ENCODE results near the gene PRIM1.
A peak's percentile ranks its signal among the peaks of the same experiment; 100 is the strongest.
"Not testable (repeated sequence)": the region's sequence is repeated elsewhere in the genome, so short reads cannot be mapped to it uniquely, and the experiment has no call there.

Gene PRIM1

DNA sequence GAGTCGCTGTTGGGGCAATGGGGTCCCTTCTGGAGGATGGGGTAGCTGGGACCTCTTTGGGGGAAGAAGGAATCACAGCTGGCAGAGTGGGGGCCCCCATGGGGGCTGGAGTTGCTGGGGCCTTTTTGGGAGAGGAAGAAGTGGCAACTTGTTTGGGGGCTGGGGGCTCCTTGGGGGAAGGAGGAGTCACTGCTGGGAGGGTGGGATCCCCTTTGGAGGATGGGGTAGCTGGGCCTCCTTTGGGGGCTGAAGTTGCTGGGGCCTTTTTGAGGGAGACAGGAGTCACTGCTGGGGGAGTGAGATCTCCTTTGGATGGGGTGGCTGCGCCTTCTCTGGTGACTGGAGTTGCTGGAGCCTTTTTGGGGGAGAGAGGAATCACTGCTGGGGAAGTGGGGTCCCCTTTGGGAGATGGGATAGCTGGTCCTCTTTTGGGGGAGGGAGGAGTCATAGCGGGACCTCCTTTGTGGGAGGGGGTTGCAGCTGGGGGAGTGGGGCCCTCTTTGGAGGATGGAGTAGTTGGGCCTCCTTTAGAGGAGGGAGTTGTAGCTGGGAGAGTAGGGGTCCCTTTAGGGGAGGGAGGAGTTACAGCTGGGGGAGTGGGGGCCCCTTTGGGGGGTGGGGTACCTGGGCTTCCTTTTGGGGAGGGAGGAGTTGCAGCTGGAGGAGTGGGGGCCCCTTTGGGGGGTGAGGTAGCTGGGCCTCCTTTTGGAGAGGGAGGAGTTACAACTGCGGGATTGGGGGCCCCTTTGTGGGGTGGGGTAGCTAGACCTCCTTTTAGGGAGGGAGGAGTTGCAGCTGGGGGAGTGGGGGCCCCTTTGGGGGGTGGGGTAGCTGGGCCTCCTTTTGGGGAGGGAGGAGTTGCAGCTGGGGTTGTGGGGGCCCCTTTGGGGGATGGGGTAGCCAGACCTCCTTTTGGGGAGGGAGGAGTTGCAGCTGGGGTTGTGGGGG is 34.9 kb downstream of the PRIM1 start:
- no peak for DNase-seq (ENCODE audit: low spot score)

DNA sequence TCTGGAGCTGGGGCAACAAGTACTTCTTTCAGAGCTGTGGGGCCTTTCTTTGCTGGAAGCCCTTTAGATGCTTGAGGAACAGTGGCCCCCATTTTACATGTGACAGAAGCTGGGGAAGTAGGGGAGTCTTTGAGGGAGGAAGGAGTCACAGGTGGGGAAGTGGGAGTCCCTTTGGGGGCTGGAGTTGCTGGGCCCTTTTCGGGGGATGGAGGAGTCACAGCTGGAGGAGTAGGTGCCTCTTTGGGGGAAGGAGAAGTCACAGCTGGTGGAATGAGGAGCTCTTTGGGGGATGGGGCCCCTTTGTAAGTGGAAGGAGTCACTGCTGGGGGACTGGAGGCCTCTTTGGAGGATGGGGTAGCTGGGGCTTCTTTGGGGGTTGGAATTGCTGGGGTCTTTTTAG is 35.7 kb downstream of the PRIM1 start:
- no peak for DNase-seq (ENCODE audit: low spot score)

DNA sequence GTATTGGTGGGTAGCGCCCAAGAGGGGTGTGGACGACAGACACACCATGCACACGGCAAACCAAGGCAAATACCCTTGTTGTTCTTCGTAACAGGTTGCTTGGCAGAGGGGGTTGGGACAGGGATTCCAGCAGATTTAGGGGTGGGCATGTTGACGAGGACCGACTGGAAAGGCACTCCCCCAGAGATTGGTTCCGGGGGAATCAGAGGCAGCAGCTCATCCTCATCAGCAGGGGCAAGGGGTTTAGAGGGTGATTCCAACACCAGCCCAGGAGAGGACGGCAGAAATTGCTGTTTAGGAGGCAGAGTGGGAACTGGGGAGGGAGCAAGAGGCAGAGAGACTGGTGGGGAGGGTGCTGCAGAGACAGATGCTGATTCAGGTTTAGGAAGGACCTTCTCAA is 36.3 kb downstream of the PRIM1 start:
- DNase-seq (ENCODE audit: low spot score), result no peak

DNA sequence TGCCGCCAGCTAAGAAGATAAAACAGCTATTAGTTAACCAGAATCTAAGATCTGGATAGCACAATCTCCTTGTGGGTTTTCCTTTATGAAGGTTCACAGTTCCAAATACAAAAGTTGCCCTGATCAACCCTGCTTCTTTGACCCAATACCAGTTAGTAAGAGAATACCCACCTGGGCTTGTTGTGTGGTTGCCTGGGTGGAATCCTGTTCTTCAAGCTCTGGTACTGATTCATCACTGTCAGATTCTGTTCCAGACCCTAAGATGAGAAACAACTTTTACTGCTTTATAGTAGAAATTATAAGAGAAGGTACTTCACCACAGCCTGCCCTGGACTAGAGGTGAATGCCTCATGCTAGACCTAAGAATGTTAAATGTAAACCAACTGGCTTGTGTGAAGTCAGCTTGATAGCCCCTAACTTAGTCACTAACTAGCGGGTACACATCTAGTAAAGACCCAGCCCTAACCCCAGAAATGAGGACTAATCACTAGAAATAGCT is 37.6 kb downstream of the PRIM1 start:
- DNase-seq (ENCODE audit: low spot score), result no peak

DNA sequence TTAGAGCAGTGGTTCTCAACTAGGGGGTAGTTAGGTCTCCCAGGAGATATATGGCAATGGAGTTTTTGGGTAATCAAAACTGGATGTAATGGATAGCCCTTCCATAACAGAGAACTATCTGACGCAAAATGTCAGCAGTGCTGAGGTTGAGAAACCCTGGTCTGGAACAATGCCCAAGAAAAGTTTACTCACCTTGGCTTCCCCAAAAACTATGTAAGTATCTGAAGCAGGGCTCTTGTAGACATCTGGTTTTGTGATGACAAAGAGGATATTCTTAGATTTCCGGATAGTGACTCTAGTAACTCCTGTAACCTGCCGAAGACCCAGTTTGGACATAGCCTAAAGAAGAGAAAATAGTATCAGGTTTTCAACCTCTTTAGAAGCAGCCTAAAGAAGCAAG is 38.8 kb downstream of the PRIM1 start:
- no peak for DNase-seq (ENCODE audit: low spot score)

DNA sequence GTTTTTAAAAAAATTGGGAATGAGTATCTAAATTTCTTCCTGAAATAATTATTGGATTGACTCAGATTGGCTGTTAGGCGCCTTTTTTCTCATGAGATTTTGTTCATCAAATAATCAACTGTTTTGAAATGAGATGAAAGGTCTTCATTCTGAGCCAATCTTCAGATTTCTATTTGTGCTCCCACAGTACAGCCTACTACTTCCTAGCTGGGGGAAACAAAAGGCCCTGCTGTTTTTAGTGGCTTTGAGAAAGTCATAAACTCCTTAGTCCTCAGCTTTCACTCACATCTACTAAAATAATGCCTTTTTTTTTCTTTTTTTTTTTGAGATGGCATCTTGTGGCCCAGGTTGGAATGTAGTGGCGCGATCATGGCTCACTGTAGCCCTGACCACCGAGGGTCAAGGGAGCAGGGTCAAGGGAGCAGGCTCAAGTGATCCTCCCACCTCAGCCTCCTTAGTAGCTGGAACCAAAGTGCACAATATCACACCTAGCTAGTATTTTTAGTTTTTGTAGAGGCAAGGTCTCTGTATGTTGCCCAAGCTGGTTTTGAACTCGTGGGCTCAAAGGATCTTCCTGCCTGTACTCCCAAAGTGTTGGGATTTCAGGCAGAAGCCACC is 42.3 kb downstream of the PRIM1 start:
- peak; percentile 24 for DNase-seq (ENCODE audit: low spot score)

DNA sequence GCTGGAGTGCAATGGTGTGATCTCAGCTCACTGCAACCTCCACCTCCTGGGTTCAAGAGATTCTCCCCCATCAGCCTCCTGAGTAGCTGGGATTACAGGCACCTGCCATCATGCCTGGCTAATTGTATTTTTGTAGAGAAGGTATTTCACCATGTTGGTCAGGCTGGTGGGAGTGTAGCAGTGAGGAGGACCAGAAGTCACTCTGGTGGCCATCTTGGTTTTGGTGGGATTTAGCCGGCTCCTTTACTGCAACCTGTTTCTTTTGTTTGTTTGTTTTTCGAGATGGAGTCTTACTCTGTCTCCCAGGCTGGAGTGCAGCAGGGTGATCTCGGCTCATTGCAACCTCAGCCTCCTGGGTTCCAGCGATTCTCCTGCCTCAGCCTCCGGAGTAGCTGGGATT is 47.6 kb downstream of the PRIM1 start:
- not testable (repeated sequence) for DNase-seq (ENCODE audit: low spot score)

DNA sequence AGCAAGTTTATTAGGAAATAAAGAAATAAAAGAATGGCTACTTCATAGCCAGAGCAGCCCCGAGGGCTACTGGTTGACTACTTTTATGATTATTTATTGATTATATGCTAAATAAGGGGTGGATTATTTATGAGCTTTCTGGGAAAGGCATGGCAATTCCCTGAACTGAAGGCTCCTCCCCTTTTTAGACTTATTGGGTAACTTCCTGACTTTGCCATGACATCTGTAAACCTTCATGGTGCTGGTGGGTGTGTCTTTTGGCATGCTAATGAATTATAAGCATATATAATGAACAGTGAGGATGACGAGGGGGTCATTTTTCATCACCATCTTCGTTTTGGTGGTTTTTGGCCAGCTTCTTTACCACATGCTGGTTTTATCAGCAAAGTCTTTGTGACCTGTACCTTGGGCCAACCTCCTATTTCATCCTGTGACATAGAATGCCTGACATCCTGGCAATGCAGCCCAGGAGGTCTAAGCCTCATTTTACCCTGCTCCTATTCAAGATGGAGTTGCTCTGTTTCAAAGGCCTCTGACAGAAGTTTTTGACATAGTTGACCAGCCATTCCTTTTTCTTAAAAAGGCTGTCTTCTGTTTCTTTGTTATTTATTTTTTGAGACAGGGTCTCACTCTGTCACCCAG is 53.0 kb downstream of the PRIM1 start:
- DNase-seq (ENCODE audit: low spot score), result no peak

DNA sequence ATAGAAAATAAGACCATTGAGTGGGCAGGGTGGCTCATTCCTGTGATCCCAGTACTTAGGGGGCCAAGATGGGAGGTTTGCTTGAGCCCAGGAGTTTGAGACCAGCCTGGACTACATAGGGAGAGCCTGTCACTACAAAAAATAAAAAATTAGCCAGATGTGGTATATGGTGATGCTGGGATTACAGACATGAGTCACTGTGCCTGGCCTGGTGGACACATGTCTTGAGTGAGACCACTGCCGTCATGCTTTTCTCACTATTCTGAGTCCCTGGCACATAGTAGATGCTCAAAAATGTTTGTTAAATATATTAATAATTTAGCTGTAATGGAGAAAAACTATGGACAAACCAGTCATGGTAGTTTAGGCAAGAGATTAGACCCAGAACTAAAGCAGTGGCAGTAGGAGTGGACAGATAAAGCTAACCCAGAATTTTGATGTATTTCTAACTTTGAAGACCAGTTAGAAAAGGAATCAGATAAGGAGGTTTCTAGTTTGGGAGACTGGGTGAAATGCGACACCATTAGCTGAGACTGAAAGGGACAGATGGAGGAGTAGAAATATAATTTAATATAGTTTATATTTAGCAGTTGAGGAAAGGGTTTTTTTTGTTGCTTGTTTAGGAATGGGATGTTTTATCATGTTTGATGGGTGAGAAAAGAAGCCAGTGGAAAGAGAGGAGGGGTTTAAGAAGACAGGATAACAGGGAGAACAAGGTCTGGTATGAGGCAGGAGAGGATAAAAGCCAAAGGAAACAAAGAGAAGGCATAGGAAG is 56.6 kb downstream of the PRIM1 start:
- DNase-seq (ENCODE audit: low spot score), result no peak

DNA sequence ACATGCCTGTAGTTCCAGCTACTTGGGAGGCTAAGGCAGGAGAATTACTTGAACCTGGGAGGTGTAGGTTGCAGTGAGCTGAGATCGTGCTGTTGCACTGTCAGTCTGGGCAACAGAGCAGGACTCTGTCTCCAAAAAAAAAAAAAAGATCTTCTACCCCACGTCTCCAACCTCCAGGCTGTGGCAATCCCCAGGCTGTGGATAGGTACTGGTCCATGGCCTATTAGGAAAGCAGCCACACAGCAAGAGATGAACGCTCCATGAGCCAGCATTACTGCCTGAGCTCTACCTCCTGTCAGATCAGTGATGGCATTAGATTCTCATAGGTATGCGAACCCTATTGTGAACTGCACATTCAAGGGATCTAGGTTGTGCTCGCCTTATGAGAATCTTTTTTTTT is 58.0 kb downstream of the PRIM1 start:
- DNase-seq (ENCODE audit: low spot score), result no peak

DNA sequence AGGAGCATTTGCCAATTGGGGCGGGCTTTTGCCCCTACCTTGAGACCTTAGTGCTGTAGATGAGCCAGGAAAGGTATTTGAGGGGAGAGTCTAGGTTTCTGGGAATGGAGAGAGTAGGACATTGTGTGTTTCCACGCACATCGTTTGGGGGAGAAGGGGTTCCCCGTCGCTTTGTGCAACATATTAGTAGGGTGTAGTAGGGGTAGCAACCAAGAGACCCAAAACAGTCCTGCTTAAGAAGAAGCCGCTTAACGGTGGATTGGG is 63.3 kb downstream of the PRIM1 start:
- no peak for DNase-seq (ENCODE audit: low spot score)

DNA sequence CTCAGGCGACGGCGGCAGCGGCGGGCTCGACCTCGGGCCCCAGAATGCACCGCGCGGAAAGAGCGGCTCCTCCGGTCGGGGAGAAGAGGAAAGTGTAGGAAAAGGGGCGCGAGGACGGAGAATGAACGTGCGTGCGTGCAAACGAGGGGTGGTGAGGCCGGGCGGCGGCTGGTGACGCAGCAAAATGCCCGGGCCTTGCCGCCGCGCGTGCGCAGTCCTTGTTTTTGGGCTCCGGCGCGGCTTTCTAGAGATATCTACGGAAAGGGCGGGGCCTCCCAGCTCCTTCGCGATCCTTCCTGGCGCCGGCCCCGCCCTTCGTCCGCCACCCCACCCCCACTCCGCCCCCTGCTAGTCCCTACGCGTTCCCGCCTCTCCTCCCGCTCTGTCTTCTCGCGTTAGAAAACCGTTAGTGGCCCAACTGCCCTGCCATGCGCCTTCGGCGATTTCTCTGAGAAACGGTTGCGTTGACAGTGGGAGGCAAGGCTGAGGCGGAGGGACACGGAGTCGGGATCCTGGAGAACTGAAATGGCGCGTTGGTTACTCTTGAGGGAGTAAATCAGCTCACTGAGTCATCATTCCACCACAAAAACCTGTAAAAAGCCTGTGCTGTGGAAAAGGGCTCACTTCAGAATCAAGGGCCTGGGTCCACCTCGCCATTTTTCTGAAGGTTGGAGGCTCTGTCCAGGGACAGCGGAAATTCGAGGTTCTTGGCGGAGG is 63.8 kb downstream of the PRIM1 start, which contains the start of gene PTGES3:
Gene PTGES3, minus strand, starts transcription at position 156 of the 717 bp plus-strand sequence. CDS start 285 bp downstream, outside the sequence.
- DNase-seq (ENCODE audit: low spot score), result peak; percentile 98

DNA sequence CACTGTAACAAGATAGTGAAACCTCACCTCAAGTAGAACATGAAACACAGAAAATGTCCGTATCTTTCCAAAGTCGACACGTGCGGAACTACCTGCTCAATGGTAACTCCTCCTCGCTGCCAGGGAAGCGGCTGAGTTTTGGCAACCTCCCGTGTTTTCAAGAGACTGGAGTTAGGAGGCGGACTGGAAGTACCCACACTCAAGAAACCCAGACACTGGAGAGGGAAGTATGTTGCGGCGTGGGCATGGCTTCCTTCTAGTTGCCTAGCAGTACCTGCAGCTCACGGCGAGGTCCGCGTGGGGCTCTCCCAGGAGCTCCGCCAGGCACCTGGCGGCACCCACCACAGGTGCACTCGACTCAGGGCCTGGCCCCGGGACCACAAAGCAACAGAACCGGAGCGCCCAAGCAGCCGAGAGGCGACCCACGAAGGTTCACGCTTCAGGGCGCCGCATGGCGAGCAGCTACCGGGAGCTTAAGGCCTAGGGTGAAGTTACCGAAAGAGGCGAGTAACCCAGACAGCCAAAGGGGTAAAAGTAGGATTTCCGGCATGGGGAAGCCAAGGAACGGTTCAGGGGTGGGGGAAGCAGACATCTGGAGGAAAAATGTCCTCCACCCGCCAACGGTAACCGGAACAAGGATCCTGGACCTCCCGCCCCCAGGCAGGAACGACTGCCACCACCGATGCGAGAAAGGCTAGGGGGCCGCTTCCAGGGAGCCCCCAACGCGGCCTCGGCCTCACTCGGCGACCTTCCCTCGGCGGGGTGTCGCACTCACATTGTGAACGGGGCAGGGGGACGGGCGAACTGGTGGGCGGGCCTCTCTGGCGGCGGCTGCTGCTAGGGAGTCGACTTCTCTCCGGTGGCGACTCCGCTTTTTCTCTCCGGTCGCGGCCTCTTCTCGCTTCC is 64.6 kb downstream of the PRIM1 start:
- peak; percentile 65 for DNase-seq (ENCODE audit: low spot score)

DNA sequence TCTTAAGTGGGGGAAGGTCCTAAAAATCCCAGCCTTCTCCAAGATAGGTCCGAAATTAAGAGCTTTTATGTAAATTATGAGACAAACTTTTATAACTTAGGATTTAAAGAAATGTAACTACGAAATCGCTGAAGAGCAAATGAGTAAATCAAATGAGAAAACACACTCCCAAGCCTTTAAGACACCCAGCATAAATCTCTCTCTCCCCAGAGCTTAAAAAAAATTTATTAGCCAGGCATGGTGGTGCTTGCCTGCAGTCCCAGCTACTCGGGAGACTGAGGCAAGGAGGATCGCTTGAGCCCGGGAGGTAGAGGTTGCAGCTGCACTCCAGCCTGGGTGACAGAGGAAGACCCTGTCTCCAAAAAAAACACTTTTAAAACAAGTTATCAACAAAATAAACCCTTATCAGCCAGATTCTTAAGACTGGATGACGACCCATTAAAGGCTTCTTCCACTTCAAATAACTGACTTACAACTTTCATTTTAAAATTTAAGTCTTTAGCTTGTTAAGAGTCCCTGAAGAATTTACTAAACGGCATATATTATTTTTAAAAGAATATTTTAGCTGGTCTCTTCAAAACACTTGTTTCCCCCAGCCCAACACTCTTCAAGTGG is 67.3 kb downstream of the PRIM1 start:
- DNase-seq (ENCODE audit: low spot score), result peak; percentile 43

DNA sequence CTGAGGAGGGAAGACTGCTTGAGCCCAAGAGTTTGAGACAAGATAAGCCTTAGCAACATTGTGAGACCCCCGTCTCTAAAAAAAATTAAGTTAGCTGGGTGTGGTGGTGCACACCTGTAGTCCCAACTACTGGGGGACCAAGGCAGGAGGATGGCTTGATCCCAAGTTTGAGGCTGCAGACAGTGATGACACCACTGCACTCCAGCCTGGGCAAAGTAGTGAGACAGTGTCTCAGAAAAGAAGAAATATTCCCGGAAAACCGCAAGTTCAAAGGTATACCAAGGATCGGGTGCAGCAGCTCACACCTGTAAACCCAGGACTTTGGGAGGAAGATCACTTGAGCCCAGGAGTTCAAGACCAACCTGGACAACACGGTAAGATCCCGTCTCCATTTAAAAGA is 69.8 kb downstream of the PRIM1 start:
- no peak for DNase-seq (ENCODE audit: low spot score)
